Mammary epithelial cell (primary cell): ENCODE measurements around the gene ADAM12.

Experiments
- EZH2 ChIP-seq: IDR thresholded peaks from 2 replicates; pipeline ENCODE4 v1.6.1; 2012; ENCODE audit warnings: low read length, inconsistent platforms, borderline replicate concordance
- TF ChIP-seq, protein P1 (sequence below), 2 donors: IDR thresholded peaks in 1 of 2; conservative IDR thresholded peaks in 1 of 2; 2 replicates each; pipeline ENCODE4 v1.5.1; 2011 to 2012; ENCODE audit warnings: inconsistent platforms in 2 of 2, low read length in 2 of 2, mild to moderate bottlenecking in 2 of 2, control low read depth in 1 of 2, low read depth in 1 of 2; ENCODE audit not compliant: insufficient read depth in 1 of 2; ENCODE audit errors: extremely low read depth in 1 of 2

DNA sequence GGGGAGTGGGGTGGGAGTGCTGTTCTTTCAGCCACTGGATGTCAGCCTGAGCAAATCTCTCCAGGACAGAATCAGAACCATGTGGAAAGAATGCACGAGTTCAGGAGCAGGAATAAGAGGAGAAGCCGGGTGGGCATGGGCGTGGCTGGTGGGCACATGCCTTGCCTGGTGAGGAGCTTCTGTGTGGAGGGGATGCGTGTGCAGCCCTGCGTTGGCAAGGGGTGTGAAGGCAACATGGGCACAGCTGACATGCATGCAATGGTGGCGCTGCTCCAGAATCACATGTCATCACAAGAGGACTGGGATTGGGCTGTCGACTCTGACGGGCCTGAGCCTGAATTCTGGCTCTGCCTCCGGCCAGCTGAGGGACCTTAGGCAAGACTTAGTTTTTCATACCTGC lies 162.1 kb downstream of the ADAM12 start:
- TF ChIP-seq, protein P1, sequence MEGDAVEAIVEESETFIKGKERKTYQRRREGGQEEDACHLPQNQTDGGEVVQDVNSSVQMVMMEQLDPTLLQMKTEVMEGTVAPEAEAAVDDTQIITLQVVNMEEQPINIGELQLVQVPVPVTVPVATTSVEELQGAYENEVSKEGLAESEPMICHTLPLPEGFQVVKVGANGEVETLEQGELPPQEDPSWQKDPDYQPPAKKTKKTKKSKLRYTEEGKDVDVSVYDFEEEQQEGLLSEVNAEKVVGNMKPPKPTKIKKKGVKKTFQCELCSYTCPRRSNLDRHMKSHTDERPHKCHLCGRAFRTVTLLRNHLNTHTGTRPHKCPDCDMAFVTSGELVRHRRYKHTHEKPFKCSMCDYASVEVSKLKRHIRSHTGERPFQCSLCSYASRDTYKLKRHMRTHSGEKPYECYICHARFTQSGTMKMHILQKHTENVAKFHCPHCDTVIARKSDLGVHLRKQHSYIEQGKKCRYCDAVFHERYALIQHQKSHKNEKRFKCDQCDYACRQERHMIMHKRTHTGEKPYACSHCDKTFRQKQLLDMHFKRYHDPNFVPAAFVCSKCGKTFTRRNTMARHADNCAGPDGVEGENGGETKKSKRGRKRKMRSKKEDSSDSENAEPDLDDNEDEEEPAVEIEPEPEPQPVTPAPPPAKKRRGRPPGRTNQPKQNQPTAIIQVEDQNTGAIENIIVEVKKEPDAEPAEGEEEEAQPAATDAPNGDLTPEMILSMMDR (conservative IDR thresholded peaks at IDR 0.05 in 1 of 2, IDR thresholded peaks at IDR 0.05 in 1 of 2; ENCODE audit: extremely low read depth in 1 of 2, insufficient read depth in 1 of 2, low read depth in 1 of 2, low read length in 2 of 2), result no peak
- no peak for TF ChIP-seq EZH2
